Dermis blood vessel endothelial cell (primary cell): Measurements from ENCODE around the gene MYO7A. TPM values are rescaled to one million over a fixed set of nuclear protein-coding genes. Genes with fewer than 3 reads are reported as not detected.
A peak's percentile ranks its signal among the peaks of the same experiment; 100 is the strongest.

ENCODE experiments used
- DNase-seq: peaks from one replicate; pipeline ENCODE4 v3.0.0; 2010
- total RNA-seq: library from RNA; depleted of rRNA; stranded (reverse); fragments of >200 nt; gene quantifications from 2 replicates; pipeline ENCODE4 v1.2.3, GENCODE V29; 2014

The MYO7A gene
- total RNA-seq, 1 donor from 2014 or later, result 8.7 TPM

GRCh38 chr11:77147668-77148321, 19.7 kb downstream of the MYO7A start:
- DNase-seq, result no peak

DNA sequence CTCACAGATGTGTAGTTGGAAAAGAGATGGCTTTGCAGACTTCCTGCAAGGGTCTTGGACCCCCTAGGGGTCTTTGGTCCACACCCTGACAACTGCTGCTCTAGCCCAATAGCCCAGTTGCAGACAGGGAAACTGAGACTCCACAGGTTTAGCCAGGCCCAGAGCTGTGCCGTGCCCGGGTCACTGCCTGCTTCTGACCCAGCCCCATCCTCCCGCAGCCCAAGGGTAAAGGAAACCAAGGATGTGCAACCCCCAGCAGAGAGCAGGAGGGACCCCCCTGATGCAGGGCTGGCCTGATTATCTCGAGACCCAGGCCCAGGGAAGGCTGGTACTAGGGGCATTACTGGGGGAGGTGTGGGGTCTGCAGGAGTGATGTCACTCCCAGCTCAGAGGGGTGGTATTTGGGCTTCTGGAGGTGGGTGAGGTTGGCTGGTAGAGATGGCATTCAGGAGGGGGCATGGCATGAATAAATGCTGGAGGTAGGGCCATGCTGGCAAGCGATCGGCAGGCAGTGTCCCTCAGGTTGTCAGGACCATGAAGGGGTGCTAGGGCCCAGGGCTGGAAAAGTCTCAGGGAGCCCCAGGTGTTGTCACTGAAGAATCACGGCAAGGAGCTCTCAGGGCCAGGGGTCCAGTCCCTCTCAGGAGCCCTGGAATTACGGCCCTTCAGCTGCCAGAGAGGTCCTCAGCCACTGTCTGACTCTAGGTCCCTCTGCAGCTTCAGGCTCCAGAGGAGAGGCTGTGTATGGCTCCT, 21.1 kb downstream of the MYO7A start:
- no peak for DNase-seq

- no peak for DNase-seq
Observed at GRCh38 chr11:77149716-77150392, 21.8 kb downstream of the MYO7A start.

DNA sequence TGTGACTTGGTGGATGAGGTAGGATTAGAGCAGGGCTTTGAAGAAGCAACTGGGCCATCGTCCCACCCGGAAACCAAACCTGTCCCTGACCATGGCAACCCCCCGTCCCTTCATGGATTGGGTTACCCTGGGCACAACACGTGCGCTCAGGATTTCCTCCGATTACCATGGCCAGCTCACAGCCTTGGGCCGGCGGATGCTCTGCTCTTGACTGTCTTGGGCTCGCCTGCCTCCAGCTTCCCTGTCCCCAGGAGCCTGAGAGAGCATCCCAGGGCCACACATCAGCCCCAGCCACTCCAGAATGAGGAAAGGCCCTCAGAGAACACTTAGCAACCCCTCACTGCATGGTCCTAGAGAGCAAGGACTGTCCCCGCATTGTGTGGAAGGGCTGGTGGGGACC, 22.8 kb downstream of the MYO7A start:
- DNase-seq, result no peak

- DNase-seq, result no peak
Observed at GRCh38 chr11:77151804-77152509, 23.9 kb downstream of the MYO7A start.

- no peak for DNase-seq
Observed at GRCh38 chr11:77152846-77153245, 24.8 kb downstream of the MYO7A start.

DNA sequence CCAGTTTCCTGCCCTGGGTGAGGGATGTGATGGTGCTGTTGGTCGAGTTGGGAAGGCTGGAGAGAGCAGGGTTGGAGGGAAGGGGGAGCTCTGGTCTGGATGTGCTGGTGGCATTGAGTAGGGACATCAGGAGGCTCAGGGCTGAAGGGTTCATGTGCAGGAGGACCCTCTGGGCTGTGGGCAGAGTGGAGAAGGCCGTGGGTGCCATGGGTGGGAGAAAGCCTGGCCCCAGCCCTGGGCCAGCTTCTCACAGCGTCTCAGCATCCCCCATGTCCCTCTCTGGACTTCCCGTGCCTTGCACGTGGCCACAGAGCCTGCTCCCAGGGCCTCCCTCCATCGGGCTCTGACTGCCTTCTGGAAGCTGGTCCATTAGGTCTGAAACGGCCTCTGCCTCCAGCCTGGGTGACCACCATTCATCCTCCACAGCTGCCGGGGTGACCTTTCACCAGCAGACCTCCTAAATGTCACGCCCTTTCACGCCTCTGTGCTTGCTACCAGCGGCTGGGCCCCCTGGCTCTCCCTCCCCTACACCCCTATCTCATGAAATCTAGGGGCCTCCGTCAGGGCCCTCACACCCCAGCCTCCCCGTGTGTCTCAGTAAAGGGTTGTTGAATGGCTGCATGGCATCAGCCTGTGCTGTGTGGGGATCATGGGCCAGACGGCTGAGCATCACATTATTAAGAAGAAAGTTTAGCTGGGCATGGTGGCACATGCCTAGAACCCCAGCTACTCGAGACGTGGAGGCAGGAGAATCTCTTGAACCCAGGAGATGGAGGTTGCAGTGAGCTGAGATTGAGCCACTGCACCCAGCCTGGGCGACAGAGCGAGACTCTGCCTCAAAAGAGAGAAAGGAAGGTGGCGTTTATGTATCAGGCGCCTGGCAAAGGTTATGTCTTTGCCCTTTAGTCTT, 25.5 kb downstream of the MYO7A start:
- DNase-seq, result no peak

DNA sequence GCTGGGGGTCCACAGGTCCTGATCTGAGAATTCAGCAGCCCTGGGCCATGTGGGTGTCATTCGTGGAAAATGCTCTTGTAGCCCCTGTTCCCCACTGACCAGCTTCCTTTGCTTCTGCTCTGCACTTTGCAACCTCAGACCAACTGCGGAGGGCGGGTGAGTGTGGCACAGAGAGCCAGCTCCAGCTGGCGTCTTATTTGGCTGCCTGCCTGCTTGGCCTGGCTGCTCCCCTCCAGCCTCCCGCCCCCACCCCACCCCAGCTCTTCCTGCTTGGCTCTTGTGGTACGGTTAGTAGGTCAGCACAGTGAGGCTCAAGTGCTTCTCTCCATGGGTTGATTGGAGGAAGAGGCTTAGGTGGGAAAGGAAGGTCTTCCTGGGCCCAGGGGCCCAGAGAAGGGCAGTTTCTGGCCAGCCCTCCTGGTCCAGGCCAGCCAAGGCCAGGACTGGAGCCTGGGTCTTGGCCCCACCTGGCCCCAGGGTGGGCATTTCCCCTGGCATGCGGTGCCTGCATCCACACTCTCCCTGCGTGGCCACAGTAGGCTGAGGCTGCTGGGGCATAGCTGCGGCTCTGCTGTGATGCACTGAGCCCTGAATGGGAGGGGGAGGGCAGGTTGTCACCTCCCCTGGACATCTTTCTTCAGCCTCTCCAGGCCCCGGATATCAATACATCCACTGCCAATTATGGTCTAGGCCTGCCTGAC, 26.5 kb downstream of the MYO7A start:
- DNase-seq, result peak; percentile 10

DNA sequence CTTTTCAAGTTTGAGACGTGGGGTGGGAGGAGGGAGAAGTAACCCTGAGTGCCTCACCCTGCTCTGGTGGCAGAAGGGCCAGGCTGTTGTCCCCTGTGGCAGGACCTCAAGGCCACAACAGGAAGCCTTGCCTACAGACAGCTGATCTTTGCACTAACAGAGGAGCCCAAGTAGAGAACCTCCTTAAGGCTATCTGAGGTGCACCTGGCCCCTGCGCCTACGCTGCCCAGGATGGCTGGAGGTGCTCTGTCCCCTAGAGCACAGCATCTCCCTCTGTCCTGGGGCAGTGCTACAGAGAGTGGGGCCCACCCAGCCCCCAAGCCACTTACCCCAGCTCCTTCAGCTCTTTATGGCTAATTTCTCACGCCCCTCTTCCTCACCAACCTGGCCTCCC, 27.0 kb downstream of the MYO7A start:
- DNase-seq, result no peak

GRCh38 chr11:77155556-77156130, 27.6 kb downstream of the MYO7A start:
- no peak for DNase-seq

GRCh38 chr11:77156396-77157195, 28.6 kb downstream of the MYO7A start:
- DNase-seq, result no peak

DNA sequence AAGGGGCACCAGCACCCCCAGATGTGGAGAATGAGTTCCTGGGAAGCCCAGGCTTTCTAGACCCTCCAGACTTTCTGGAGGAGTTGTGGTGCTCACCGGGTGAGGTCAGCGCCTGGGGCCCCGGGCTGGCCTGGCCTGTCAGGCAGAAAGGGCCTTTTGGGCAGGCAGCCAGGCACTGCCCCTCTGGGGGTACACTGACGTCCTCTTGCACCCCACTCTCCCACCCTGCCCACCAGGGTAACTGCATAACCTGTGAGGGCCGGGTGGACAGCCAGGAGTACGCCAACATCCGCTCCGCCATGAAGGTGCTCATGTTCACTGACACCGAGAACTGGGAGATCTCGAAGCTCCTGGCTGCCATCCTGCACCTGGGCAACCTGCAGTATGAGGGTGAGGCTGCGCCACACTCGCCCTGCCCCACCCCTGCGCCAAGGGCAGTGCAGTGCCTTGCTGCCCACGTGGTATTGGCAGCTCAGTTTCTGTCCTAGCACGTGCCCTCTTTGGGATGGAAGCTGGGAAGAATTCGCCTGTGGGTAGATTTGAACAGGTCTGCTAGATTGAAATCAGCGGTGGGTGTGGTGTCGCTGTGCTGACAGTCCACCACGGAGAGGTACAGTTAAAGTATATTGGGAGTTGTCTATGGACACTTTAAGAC, 30.1 kb downstream of the MYO7A start:
- DNase-seq, result no peak

- no peak for DNase-seq
Observed at GRCh38 chr11:77159219-77159936, 31.3 kb downstream of the MYO7A start.

- no peak for DNase-seq
Observed at GRCh38 chr11:77159937-77160495, 32.0 kb downstream of the MYO7A start.

GRCh38 chr11:77163271-77163670, 35.2 kb downstream of the MYO7A start:
- no peak for DNase-seq

- no peak for DNase-seq
Observed at GRCh38 chr11:77165066-77165465, 37.0 kb downstream of the MYO7A start.

DNA sequence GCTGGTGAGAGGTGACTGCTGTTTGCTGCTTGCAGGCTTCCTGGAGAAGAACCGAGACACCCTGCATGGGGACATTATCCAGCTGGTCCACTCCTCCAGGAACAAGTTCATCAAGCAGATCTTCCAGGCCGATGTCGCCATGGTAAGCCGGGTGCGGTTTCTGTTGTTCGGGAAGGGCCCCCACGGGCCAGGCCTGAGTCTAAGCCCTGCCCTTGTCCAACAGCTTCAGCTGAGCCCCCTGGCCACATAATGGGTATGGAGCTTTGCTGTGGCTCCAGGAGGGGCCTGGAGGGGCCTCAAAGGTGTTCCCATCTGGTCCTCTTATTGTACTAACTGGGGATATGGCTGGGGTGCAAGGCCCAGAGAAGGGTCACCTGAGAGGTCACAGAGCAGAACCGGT, 38.0 kb downstream of the MYO7A start:
- no peak for DNase-seq

DNA sequence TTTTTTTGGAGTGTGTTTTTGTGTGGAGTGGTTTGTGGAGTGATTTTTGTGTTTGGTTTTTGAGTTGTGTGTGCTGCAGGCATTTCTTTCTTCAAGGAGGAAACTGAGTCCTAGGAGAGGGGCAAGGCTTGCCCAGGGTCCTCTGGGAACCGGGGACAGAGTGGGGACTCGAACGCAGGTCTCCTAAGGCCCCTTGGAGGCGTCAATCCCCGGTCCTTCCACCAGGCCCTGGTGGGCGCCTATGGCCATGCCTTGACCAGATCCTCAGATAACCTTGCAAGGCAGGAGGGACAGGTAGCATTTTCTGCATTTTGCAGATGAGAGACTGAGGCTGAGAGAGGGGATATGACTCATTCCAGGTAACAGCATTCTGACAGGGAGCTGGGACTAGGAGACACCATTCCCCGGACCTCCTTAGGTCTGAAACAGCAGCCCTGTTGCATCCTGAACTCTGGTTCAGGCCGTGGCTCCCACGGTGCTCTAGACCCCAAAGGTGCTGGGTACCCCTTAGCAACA, 39.1 kb downstream of the MYO7A start:
- no peak for DNase-seq
